Activated CD4-positive, alpha-beta T cell treated with anti-CD3 and anti-CD28 coated beads, Interleukin-2, amount 10 ng/mL, durations not matched to agents 7 days and 5 days (primary cell): ENCODE measurements around the gene SLC3A2. TPM values are rescaled to one million over a fixed set of nuclear protein-coding genes. Genes with fewer than 3 reads are reported as not detected.

Experiments
- CTCF ChIA-PET: fragments of 350-600 bp; sonication (Branson Sonifier 250); formaldehyde crosslinking; loops from one replicate; lab custom pipeline; 2021; ENCODE audit warnings: antibody characterized with exemption; lab: Charles Lee
- POLR2A ChIA-PET: fragments of 350-600 bp; sonication (Branson Sonifier 250); formaldehyde crosslinking; loops from one replicate; lab custom pipeline; 2021; ENCODE audit warnings: antibody characterized with exemption; lab: Charles Lee
- DNase-seq: peaks from one replicate; pipeline ENCODE4 v3.0.0-alpha.2; 2020
- H3K27ac Mint-ChIP-seq: one replicate; pipeline ENCODE4 v1.8.0; 2021; ENCODE audit warnings: mild to moderate bottlenecking, moderate library complexity, mixed read lengths
- H3K27me3 Mint-ChIP-seq: one replicate; pipeline ENCODE4 v1.8.0; 2021; ENCODE audit warnings: mixed read lengths
- H3K36me3 Mint-ChIP-seq: one replicate; pipeline ENCODE4 v1.8.0; 2021; ENCODE audit warnings: low read depth, mixed read lengths
- H3K4me1 Mint-ChIP-seq: one replicate; pipeline ENCODE4 v1.8.0; 2021; ENCODE audit warnings: mixed read lengths
- H3K4me3 Mint-ChIP-seq: one replicate; pipeline ENCODE4 v1.8.0; 2021; ENCODE audit warnings: mild to moderate bottlenecking, moderate library complexity, mixed read lengths
- H3K9me3 Mint-ChIP-seq: one replicate; pipeline ENCODE4 v1.8.0; 2021; ENCODE audit warnings: mixed read lengths
- total RNA-seq, 2 experiments: library from RNA; stranded (reverse); gene quantifications; one replicate each; pipeline ENCODE4 v1.2.3, GENCODE V29; 2021

Gene SLC3A2
- total RNA-seq, 2 experiments from 2014 or later = 153 to 157 TPM

DNA sequence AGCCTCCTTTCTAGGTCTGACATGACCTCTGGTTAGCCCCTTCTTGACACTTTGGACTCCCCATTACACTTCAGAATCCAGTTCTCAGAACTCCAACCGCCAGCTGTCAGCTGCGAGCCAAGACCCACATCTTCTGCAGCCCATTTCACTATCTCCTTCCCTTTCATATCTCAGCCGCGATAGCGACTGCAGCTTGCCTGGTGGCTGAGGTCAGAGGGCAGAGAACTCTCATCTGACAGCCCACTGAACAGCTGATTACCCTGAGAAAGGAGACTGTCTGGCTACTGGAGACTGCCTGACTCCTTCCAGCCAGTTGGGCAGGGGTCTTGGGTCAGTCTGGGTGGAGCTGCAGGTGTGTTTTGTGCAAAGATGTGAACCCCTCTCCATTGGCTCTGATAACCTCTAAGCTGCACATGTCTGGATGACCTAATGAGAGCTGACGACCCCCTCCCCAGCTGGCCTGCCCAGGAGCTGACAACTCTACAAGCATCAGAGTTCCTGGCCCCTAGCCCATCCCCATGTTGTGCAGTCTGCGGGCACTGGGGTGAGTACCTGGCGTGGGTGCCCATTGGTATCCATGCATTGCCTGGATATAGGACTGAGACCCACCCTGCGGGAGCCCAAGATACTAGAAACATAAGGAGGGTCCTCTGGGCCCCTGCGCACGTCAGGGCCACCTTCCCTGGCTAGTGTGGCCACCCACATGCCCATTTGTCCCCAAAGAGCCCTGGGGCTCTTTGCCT lies 39.4 kb downstream of the SLC3A2 start:
- Mint-ChIP-seq H3K27ac (peak overlapping the region; percentile 10), H3K9me3 (no peaks in the 10 kb centered on the region), H3K4me3 (no peak overlapping the region), H3K27me3 (peaks cover 45% of the 10 kb centered on the region), H3K4me1 (peaks cover 11% of the 10 kb centered on the region), H3K36me3 (no peaks in the 10 kb centered on the region)
- CTCF ChIA-PET = interaction anchor here (0.9 to 3.4 kb wide), 2 partner anchors 14 to 80 kb away, joined by 3 to 15 read pairs; no protein-coding TSS in a partner anchor
- POLR2A ChIA-PET = no interaction called here
- no peak for DNase-seq

DNA sequence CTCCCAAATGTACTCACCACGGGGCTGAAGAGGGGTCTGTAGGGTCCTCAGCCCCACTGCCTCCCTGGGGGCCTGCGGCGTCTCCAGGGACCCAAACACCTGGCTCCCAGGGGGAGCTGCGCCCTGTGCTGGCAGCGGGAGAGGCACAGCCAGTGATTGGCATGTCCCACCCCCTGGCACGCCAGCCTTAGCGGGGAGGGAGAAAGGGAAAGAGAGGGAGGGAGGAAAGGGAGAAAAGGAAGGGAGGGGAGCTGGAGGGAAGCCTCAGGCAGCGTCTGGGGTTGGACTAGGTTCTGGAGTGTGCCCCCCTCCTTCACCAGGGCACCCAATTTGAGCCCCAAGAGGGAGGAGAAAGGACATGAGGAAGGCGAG lies 40.5 kb downstream of the SLC3A2 start, which contains the start of gene CHRM1:
Gene CHRM1 (minus strand): TSS at position 163 of the 372 bp plus-strand sequence. CDS start 10,263 bp downstream, outside the sequence.
- Mint-ChIP-seq H3K4me3 (no peak within 1 kb of the TSS), H3K36me3 (no peaks in the 10 kb centered on the region), H3K4me1 (peaks cover 17% of the 10 kb centered on the region), H3K27ac (no peak within 1 kb of the TSS), H3K27me3 (peaks cover 56% of the 10 kb centered on the region), H3K9me3 (no peaks in the 10 kb centered on the region)
- ChIA-PET CTCF (interaction anchor here (3.7 kb wide), 1 partner anchor 15 kb away, joined by 17 read pairs; no protein-coding TSS in a partner anchor), POLR2A (no interaction called here)
- no peak for DNase-seq

DNA sequence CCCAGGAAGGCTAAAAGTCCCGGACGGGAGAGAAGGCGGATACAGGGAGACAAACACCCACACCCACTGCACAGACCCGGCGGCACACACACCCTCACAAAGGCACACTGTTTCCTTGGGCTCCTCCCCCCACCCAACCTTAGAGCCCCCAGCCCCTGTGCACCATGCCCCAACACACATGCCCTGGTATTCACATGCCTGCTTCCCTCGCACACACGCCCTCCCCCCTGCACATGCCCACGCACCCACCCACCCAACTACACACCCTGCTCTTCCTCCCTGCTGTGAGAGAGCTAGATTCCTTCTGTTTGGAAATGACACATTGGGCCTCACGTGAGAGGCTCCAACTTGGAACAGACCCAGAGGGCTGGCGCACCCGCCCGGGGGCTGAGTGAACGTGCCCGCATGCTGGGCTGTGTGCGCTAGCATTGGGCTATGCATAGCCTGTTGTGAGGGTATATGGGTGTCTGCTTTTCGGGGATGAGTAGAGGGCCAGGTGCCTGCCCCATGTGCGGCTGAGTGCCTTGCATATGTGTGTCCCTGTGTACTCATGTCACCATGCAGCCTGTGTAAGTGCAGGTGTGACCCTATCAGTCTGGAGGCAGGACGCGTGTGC lies 41.0 kb downstream of the SLC3A2 start:
- no peak for DNase-seq
- Mint-ChIP-seq H3K4me3 (no peak overlapping the region), H3K36me3 (no peaks in the 10 kb centered on the region), H3K9me3 (no peaks in the 10 kb centered on the region), H3K27ac (no peak overlapping the region), H3K4me1 (peaks cover 20% of the 10 kb centered on the region), H3K27me3 (peaks cover 61% of the 10 kb centered on the region)
- POLR2A ChIA-PET = no interaction called here
- CTCF ChIA-PET = interaction anchor here (3.7 kb wide), 1 partner anchor 15 kb away, joined by 17 read pairs; no protein-coding TSS in a partner anchor

DNA sequence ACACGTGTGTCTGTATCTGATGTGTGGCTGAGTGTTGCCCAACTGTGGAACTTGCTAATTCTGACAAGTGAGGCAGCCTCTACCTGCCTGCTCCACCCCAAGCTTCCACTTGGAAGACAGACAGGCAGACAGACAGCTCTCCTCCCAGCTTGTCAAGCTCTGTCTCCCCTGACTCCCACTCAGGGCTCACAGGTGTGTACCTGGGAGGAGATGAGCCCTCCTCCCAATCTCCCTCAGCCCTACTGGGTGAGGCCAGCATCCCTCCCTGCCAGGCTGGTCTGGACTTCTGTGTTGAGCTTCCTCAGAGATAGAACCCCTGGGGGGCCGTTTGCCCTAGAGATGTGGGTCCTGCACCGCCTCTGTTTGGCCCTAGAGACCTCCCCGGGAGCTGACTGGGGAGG lies 41.5 kb downstream of the SLC3A2 start:
- Mint-ChIP-seq H3K4me1 (peaks cover 20% of the 10 kb centered on the region), H3K27me3 (peaks cover 65% of the 10 kb centered on the region), H3K36me3 (no peaks in the 10 kb centered on the region), H3K4me3 (no peak overlapping the region), H3K9me3 (no peaks in the 10 kb centered on the region), H3K27ac (no peak overlapping the region)
- POLR2A ChIA-PET = no interaction called here
- CTCF ChIA-PET = interaction anchor here (3.7 kb wide), 1 partner anchor 16 kb away, joined by 17 read pairs; no protein-coding TSS in a partner anchor
- DNase-seq = no peak

DNA sequence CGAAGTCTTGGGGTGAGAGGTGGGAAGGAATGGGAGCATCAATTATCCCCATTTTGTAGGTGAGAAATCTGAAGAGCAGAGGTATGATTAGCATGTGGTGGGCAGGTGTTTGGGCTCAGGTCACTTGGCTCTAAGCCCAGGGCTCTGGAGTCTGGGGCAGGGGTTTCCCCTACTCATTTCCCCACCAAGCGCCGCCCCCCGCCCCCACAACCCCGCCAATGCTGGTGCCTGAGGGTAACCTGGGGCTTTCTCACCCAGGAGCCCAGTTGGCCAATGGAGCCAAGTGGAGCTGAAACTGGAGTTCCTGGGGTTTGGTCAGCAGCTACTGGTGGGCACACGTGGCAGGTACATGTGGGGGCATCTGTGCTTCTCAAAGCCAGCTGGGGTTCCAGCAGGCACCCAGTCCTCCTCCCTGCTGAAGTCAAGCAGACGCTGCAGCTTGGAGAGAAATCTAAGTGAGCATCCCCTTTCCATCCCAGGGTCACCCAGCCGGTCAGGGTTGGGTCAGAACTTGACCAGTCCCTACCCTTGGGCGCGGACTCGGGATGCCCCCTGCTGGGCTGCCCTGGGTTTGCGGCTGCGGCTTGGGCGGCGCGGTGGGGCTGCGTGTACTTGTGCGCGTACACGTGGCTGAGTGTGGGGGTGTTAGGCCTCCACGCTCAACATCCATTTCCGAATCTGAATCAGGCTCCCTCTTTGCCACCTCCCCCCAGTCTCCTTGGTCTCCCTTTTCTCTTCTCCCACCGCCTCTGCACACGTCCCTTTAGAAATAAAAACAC lies 42.1 kb downstream of the SLC3A2 start:
- no peak overlapping the region for H3K4me3 Mint-ChIP-seq
- POLR2A ChIA-PET = no interaction called here
- H3K36me3 Mint-ChIP-seq = no peaks in the 10 kb centered on the region
- H3K27ac Mint-ChIP-seq = no peak overlapping the region
- no peak for DNase-seq
- H3K27me3 Mint-ChIP-seq = peaks cover 71% of the 10 kb centered on the region
- CTCF ChIA-PET = interaction anchor here (0.6 to 3.7 kb wide), 2 partner anchors 16 to 163 kb away, joined by 5 to 17 read pairs; no protein-coding TSS in a partner anchor
- peaks cover 20% of the 10 kb centered on the region for H3K4me1 Mint-ChIP-seq
- no peaks in the 10 kb centered on the region for H3K9me3 Mint-ChIP-seq

DNA sequence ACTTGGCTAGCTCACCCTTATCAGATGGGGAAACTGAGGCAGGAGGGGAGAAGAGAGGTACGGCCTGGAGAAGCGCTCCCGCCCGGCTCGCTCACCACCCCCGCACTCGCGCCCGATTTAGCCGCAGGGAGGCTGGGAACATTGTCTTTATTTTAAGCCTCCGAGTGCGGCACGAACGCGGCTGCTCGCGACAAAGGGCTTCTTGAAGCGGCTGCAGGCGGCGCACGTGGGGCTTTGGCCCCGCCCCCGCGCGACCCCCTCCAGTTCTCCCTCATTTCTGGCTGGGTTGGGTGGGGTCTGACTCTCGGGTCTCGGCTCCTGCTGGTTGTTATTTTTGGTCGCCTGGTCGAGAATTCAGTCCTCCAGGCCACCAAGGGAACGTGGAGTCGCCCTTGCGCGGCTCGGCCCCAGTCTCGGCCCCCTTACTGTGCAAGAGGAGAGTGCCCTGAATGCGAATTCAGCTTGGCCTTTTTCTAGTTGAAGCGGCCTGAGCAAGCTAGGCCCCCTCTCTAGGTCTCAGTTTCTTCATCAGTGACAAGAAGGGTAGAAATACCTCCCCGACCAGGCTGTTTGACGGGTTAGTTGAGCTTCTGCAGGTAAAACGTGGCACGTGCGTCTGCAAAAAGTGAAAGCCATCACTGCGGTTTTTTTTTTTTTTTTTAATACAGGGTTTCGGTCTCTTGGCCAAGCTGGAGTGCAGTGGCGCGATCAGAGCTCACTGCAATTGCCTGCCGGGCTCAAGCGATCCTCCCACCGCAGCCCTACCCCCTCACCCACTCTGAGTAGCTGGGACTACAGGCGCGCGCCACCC lies 43.1 kb downstream of the SLC3A2 start:
- DNase-seq = peak; percentile 27
- POLR2A ChIA-PET = no interaction called here
- Mint-ChIP-seq H3K27me3 (peaks cover 81% of the 10 kb centered on the region), H3K4me1 (peaks cover 20% of the 10 kb centered on the region), H3K36me3 (no peaks in the 10 kb centered on the region), H3K27ac (no peak overlapping the region), H3K9me3 (no peaks in the 10 kb centered on the region), H3K4me3 (peak overlapping the region; percentile 16)
- CTCF ChIA-PET = interaction anchor here (3.7 kb wide), 1 partner anchor 17 kb away, joined by 17 read pairs; no protein-coding TSS in a partner anchor

DNA sequence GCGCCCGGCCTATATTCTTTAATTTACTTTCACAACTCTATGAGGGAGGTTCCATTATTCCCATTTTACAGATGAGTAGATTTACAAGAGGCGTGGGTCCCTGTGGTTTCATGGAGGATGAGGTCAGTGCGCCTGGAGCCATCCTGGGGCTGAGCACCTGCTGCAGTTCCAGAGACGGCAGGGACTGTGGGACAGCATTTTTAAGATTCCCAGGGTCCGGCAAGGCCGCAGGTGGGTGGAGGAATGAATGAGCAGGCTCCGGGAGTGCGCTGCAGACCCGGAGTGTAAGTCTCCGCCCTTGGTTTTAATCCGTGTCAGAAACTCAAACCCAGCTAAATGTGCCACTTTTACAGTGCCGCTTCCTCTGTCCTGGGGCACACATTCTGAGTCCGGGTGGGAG lies 44.6 kb downstream of the SLC3A2 start:
- CTCF ChIA-PET = interaction anchor here (1.0 kb wide), 1 partner anchor 20 kb away, joined by 5 read pairs; no protein-coding TSS in a partner anchor
- no peaks in the 10 kb centered on the region for H3K36me3 Mint-ChIP-seq
- POLR2A ChIA-PET = no interaction called here
- DNase-seq = no peak
- H3K4me3 Mint-ChIP-seq = no peak overlapping the region
- H3K9me3 Mint-ChIP-seq = no peaks in the 10 kb centered on the region
- peak overlapping the region; percentile 41 for H3K27ac Mint-ChIP-seq
- H3K27me3 Mint-ChIP-seq = peaks cover 83% of the 10 kb centered on the region
- peaks cover 20% of the 10 kb centered on the region for H3K4me1 Mint-ChIP-seq

DNA sequence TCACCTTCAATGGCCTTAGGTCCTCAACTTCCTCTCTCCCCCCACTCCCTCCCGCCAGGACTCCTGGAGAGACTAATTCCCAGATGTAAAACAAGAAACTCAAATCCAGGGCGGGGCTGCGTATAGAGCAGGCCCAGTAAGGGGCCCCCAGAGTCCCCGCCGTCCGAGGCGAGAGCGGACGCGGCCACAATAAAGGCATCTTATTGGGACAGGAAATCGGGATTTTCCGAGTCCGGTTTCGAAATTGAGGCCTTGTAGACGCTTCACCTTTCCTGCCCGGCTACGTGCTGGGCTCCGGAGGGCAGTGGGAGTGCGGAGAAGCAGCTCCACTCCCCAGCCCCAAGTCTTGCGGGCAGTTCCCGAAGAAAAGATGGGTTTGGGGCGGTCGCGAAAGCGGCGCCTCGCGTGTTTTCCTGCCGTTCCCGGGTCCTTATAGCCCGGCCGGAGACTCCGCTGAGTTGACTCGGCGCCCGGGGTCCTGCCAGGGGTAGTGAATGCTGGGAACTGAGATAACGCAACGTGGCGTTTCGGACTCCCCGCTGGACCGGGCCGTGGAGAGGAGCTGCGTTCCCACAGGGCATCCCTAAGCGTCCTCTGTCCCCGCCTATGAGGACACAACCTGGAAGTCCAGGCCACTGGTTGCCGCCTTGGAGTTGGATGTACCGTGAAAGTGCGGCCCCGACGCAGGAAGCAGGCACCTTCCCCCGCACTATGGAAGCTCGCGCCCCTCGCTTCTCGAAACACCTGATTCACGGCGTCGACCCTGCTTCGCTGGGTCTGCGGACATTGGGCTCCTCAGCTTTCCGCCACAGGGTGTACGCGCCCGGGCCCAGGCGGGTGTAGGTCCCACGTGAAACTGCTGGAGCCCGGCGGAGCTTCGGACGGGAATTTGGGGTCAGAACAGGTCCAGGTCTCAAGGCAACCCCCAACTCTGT lies 45.3 kb downstream of the SLC3A2 start:
- H3K27ac Mint-ChIP-seq = peak overlapping the region; percentile 41
- no peaks in the 10 kb centered on the region for H3K36me3 Mint-ChIP-seq
- no peak for DNase-seq
- CTCF ChIA-PET = no interaction called here
- H3K9me3 Mint-ChIP-seq = no peaks in the 10 kb centered on the region
- POLR2A ChIA-PET = no interaction called here
- H3K27me3 Mint-ChIP-seq = peaks cover 83% of the 10 kb centered on the region
- H3K4me3 Mint-ChIP-seq = no peak overlapping the region
- peaks cover 20% of the 10 kb centered on the region for H3K4me1 Mint-ChIP-seq

DNA sequence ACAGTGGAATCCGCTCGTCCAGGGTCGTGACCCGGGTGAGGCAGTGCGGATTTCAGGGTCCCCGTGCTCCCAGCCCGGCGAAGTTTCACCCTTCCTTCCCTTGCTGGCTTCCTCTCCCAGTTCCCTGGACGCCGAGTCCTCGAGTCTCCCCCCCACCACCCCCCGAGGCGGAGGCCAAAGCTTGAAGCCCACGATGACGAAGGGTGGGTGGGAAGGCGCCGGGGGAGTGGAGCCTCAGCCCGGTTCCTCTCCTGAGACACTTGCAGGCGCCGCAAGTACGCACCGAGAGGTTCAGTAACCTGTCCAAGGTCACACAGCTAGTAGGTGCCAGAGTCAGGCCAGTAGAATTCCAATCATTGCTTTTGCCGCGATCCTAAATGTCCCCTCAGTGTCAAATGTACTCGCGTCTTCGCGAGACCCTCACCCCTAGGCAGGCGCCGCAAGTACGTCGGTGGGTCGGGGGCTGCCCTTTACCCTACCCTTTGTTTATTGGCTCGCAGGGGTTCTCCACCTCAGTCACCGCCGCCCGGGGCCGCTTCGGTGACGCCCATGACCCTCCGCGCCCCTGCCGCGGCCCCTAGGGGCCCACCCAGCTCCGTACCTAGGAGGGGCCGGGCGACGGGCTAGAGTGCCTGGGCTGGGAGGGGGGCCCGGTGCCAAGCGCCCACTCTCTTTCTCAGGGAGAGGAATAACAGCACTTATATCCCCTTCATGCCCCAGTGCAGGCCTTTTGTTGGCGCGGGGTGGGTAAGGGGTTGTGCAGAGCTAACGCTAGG lies 46.2 kb downstream of the SLC3A2 start:
- ChIA-PET CTCF (interaction anchor here (1.2 kb wide), 1 partner anchor 10 kb away, joined by 3 read pairs; no protein-coding TSS in a partner anchor), POLR2A (no interaction called here)
- H3K9me3 Mint-ChIP-seq = no peaks in the 10 kb centered on the region
- no peak for DNase-seq
- H3K36me3 Mint-ChIP-seq = no peaks in the 10 kb centered on the region
- H3K4me1 Mint-ChIP-seq = peaks cover 20% of the 10 kb centered on the region
- no peak overlapping the region for H3K27ac Mint-ChIP-seq
- H3K27me3 Mint-ChIP-seq = peaks cover 81% of the 10 kb centered on the region
- no peak overlapping the region for H3K4me3 Mint-ChIP-seq

DNA sequence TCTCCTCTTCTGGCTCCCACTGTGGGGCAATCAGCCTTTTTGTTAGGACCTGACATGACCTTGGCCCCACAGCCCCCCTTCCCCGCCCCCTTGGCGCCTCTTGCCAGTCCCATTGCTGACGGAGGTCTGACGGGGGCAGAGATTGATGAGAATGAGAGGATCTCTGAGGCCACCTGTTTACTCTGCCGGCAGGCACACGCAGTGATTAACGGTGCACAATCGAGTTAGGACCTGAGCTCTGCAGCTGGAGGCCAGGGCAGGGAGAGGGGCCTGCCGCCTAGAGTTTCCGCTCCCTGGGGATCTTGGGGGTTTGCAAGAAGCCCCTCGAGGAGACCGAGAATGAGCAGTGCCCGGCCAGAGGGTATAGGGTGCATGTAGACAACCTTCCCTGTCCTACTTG lies 47.3 kb downstream of the SLC3A2 start:
- ChIA-PET CTCF (interaction anchor here (1.2 kb wide), 1 partner anchor 11 kb away, joined by 3 read pairs; no protein-coding TSS in a partner anchor), POLR2A (no interaction called here)
- peaks cover 18% of the 10 kb centered on the region for H3K4me1 Mint-ChIP-seq
- no peak for DNase-seq
- H3K27ac Mint-ChIP-seq = no peak overlapping the region
- peaks cover 71% of the 10 kb centered on the region for H3K27me3 Mint-ChIP-seq
- no peaks in the 10 kb centered on the region for H3K36me3 Mint-ChIP-seq
- H3K9me3 Mint-ChIP-seq = no peaks in the 10 kb centered on the region
- no peak overlapping the region for H3K4me3 Mint-ChIP-seq

DNA sequence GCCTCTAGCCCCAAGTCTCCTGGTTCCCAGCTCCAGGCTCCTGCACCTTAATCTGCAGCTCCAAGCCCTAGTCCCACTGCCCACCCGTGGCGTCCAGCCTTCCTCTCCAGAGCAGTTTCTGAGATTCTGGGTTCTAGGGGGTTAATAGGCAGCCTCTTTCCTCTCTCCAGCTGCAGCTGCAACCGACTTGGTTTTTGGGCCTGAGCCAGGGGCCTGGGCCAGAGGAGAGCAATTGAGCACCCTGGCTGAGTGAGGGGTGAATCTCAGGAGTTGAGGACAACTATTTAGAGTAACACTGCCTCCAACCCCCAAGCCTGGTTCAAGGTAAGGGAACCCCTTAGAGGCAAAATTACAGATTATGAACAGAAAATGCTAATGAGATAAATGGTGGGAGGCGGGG lies 49.5 kb downstream of the SLC3A2 start:
- Mint-ChIP-seq H3K27me3 (peaks cover 52% of the 10 kb centered on the region), H3K4me1 (peaks cover 8% of the 10 kb centered on the region), H3K27ac (no peak overlapping the region)

More for the DNA sequence above, 49.5 kb downstream of the SLC3A2 start:
- Mint-ChIP-seq H3K9me3 (no peaks in the 10 kb centered on the region), H3K36me3 (no peaks in the 10 kb centered on the region), H3K4me3 (no peak overlapping the region)
- ChIA-PET POLR2A (no interaction called here), CTCF (no interaction called here)
- no peak for DNase-seq
